Posterior vena cava (tissue), 2 donors: ENCODE data around the gene KPNA3. TPM values are rescaled to one million over a fixed set of nuclear protein-coding genes. Genes with fewer than 3 reads are reported as not detected.
"Not testable (repeated sequence)": the region's sequence is repeated elsewhere in the genome, so short reads cannot be mapped to it uniquely, and the experiment has no call there.

ENCODE experiments used
- DNase-seq: peaks from one replicate; pipeline ENCODE4 v3.0.0-alpha.2; 2020; ENCODE audit warnings: low spot score
- intact Hi-C, 2 donors: fragments of 100-400 bp; cut with DNase I; formaldehyde crosslinking; loops; one replicate each; pipeline versions ENCODE4 v1.14.1 to v1.14.2; 2022 to 2023
- long read RNA-seq, 2 donors: library from polyadenylated mRNA; unstranded; transcript quantifications; one replicate each; pipeline ENCODE4 v2.0.0, GENCODE V29; 2020 to 2021
- total RNA-seq, 2 donors: library from RNA; stranded (reverse); fragmentation: NEBNext Ultra II Directional; extraction: Animal tissue kit (Norgen Biotek cat#: 25700); gene quantifications; one replicate each; pipeline ENCODE4 v1.2.1, GENCODE V29; 2021
- donor health status: DM: yes; HTN: yes; CAD: no.
- donor health status: DM: yes; HTN: yes; CAD: no.

The KPNA3 gene
- total RNA-seq = 10 to 100 TPM; 38.0 to 54.4 TPM
- long read RNA-seq, donor 1, full-length matches to known transcripts = 7 of 13 reads
- long read RNA-seq, donor 1, partial matches to known transcripts = 4 of 13 reads
- long read RNA-seq, donor 1, other reads (novel, unspliced or antisense) = 2 of 13 reads
- long read RNA-seq, donor 2, full-length matches to known transcripts = 67 of 76 reads
- long read RNA-seq, donor 2, partial matches to known transcripts = 3 of 76 reads
- long read RNA-seq, donor 2, other reads (novel, unspliced or antisense) = 6 of 76 reads

- DNase-seq = peak; percentile 98
- intact Hi-C loops = no loop called here
These were observed at the start of gene KPNA3 for GRCh38 chr13:49792550-49793324. TSS of gene KPNA3 (minus strand) at chr13:49792682. CDS start at chr13:49792506, 176 bp downstream.

- intact Hi-C loops = no loop called here
- DNase-seq = no peak
These were observed 49.5 kb upstream of the KPNA3 start for GRCh38 chr13:49841964-49842363.

- DNase-seq = no peak
- intact Hi-C loops = no loop called here
These were observed 48.2 kb upstream of the KPNA3 start for GRCh38 chr13:49840675-49841074.

- DNase-seq = no peak
- intact Hi-C loops = no loop called here
These were observed 47.8 kb upstream of the KPNA3 start for GRCh38 chr13:49840266-49840665.

GRCh38 chr13:49838989-49839388, 46.5 kb upstream of the KPNA3 start:
- DNase-seq = no peak
- intact Hi-C loops = no loop called here

GRCh38 chr13:49836516-49836915, 44.0 kb upstream of the KPNA3 start:
- no peak for DNase-seq
- intact Hi-C loops = no loop called here

GRCh38 chr13:49833402-49833801, 40.9 kb upstream of the KPNA3 start:
- DNase-seq = no peak
- intact Hi-C loops = no loop called here

- intact Hi-C loops = no loop called here
- no peak for DNase-seq
These were observed 39.0 kb upstream of the KPNA3 start for GRCh38 chr13:49831455-49831854.

GRCh38 chr13:49830721-49831120, 38.2 kb upstream of the KPNA3 start:
- intact Hi-C loops = no loop called here
- DNase-seq = no peak

GRCh38 chr13:49829715-49830114, 37.2 kb upstream of the KPNA3 start:
- DNase-seq = no peak
- intact Hi-C loops = no loop called here

- no peak for DNase-seq
- intact Hi-C loops = no loop called here
These were observed 36.0 kb upstream of the KPNA3 start for GRCh38 chr13:49828453-49828852.

- intact Hi-C loops = no loop called here
- DNase-seq = no peak
These were observed 35.4 kb upstream of the KPNA3 start for GRCh38 chr13:49827891-49828290.

- intact Hi-C loops = no loop called here
- DNase-seq = no peak
These were observed 34.9 kb upstream of the KPNA3 start for GRCh38 chr13:49827336-49827735.

- no peak for DNase-seq
- intact Hi-C loops = no loop called here
These were observed 28.9 kb upstream of the KPNA3 start for GRCh38 chr13:49821216-49822009.

- intact Hi-C loops = no loop called here
- DNase-seq = no peak
These were observed 28.2 kb upstream of the KPNA3 start for GRCh38 chr13:49820591-49821215.

GRCh38 chr13:49816047-49816446, 23.6 kb upstream of the KPNA3 start:
- intact Hi-C loops, DNase-seq: not testable (repeated sequence)

GRCh38 chr13:49814551-49815270, 22.2 kb upstream of the KPNA3 start:
- intact Hi-C loops = no loop called here

GRCh38 chr13:49812812-49813211, 20.3 kb upstream of the KPNA3 start:
- intact Hi-C loops = no loop called here
- DNase-seq = no peak

More at GRCh38 chr13:49814551-49815270, 22.2 kb upstream of the KPNA3 start:
- DNase-seq = no peak

- no peak for DNase-seq
- intact Hi-C loops = no loop called here
These were observed 19.0 kb upstream of the KPNA3 start for GRCh38 chr13:49811527-49811908.
